GM18870 (cell line): ENCODE results near the gene PWP2.
"Not testable (repeated sequence)": the region's sequence is repeated elsewhere in the genome, so short reads cannot be mapped to it uniquely, and the experiment has no call there.

Experiments used
- ATAC-seq: cut with Tn5 transposase; IDR thresholded peaks from one replicate; pipeline ENCODE4 v1.9.1; 2021; ENCODE audit warnings: moderate library complexity; ENCODE audit not compliant: unreplicated experiment

PWP2 gene

DNA sequence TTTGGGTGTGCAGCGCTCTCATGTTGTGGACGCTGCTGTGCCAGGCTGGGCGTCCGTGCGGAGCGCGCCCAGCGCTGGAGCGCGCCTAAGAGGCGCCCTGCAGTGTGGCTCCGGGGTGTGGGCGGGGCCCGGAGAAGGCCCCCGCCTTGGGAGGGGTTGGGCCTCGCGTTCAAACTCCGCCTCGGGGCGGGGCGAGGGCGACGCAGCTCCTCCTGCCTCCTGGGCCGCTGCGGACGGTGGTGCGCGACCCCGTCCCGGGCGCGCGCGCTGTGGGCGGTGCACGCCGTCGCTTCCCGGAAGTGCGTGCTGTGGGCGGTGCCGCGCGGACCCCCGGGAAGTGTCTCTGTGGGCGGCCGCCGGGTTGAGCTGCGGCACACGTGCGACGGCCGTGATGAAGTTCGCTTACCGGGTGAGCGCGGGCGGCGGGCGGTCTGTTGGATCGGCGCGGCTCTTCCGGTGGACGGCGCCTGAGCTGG is at the start of gene PWP2:
PWP2 (plus strand) TSS at position 374 of the 476 bp plus-strand sequence; CDS start at position 392, 18 bp downstream.
- not testable (repeated sequence) for ATAC-seq

DNA sequence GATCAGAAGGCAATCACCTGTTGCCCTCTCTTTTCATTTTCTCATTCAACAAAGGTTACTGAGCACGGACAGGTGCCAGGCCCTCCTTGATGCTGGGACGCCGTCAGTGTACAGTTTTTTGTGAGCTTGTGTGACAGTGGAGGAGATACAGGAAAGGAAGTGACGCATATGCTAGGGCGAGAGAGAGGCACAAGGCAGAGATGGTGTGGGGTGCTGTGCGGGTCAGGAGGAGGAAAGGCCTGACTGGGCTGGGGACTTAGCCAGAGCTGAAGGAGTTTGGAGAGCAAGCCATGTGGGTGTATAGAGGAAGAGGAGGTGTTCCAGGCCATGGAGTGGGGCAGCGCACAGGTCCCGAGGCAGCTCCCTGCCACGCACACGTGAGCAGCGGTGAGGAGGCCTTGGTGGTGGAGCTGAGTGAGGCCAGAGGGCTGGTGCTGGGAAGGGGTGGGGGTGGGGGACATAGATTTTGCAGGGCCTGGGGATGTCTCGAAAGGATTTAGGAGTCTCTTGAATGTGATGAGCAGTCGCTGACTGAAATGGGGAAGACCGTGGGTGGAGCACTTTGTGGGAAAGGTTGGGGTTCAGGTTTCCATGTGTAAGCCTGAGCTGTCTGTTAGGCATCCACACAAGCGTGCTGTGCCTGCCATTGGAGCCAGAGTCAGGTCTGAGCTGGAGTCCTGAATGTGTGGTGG is 49.1 kb upstream of the PWP2 start:
- ATAC-seq = no peak

DNA sequence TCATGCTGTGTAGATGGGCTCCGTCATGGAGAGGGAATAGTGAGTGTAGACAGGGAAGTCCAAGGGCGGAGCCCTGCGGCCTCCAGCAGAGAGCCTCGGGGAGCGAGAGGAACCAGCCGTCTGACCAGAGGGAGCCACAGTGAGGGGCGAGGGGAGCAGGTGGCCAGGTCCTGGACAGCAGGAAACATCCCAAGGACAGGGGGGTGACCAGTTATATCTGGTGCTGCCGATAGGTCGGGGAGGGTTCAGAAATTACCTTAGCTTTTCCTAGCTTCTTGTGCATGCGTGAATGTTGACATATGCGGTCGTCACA is 48.6 kb upstream of the PWP2 start:
- ATAC-seq = no peak

DNA sequence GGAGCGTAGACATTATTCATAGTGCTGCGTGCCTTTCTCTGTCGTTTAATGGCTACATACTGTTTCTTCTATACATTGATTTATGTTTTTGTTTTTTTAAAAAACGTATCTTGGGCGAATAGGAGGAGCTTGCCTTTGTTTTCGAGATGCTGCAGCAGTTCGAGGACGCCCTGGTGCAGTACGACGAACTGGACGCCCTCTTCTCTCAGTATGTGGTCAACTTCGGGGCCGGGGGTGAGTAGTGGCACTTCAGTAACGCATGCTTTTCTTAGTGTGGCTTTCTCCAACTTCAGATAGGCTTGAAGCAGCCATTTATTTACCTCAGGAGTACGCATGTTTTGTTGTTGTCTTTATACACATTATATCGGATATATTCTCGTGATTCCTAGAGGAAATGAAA is 48.2 kb upstream of the PWP2 start:
- no peak for ATAC-seq

DNA sequence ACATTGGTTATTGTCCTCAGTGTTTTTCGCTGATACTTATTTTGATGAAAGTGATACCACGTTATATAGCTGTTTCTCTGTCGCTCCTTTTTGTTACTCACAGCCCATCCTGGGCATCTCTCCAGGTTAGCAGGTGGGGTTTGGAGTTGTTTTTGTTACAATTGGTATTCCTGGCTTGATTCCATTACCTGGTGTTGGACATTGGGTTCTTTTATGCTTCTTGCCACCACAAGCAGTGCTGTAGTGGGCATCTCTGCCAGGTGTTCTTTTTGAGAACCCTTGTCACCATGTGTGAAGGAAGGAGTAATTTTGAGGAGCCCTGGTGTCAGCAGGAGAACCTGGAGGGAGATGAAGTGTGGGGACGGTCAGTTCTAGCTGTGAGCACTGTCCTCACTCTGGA is 47.5 kb upstream of the PWP2 start:
- no peak for ATAC-seq

DNA sequence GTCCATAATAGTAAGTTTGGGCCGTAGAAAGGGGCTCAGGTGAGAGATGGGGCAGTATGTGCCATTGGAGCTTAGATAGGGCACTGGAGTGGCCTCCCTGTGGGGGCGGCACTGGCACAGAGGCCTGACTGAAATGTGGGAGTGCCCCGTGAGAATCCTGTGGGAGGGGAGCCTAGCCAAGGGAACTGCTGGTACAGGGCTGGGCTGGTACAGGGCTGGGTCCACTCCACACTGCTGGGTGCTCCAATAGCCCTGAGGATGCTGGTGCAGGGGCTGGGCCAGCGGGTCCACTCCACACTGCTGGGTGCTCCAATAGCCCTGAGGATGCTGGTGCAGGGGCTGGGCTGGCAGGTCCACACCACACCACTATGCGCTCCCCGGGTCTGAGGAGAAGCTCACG is 44.8 kb upstream of the PWP2 start:
- no peak for ATAC-seq

DNA sequence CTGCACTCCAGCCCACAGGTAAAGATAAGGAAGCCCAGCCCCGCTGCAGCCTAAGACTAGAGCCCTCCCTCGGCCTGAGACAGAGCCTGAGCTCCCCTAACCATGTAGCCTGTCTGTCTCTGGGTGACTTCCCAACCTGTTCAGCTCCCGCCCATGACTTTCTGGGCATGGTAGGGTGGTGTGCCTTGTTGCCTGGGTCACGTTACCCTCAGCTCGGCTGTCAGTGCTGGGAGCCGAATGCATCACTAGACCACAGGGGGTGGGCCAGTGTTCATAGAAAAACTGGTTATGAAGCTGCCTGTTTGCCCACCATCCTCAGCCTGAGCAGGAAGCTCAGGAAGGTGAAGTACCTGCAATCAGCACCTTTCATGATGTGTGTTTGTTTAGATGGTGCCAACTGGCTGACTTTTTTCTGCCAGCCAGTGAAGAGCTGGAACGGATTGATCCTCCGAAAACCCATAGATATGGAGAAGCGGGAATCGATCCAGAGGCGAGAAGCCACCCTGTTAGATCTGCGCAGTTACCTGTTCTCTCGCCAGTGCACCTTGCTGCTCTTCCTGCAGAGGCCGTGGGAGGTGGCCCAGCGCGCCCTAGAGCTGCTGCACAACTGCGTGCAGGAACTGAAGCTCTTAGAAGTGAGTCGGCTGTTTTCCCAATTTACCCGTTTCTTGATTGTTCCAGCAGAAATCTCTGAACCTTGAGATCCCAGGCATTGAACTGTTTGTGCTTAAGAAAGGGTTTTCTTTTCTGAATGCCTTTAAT is 43.9 kb upstream of the PWP2 start:
- ATAC-seq = no peak

DNA sequence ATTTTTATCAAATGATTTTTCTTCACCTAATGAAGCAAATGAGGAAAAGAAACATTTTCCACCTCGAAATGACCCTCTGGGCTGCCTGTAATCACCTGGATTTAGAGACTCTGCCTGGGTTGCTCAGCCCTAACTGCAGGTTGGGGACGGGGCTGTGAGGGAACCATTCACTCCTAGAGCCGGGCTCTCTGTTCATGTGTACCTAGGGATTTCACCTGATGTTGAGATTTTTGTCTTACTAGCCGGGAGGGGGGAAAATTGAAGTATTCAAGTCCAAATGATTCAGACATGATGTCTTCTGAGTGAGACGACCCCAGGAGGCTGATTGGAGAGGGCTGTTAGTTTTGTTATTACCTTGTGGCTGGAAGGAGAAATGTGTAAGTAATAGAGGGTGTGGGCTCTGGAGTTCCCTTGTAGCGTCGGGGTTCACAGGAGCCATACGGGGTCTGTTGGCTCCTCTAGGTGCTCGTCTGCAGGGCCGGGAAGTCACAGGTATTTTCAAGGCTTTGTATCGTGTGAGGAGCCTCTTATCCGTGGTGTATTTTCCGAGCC is 42.3 kb upstream of the PWP2 start:
- ATAC-seq = no peak

DNA sequence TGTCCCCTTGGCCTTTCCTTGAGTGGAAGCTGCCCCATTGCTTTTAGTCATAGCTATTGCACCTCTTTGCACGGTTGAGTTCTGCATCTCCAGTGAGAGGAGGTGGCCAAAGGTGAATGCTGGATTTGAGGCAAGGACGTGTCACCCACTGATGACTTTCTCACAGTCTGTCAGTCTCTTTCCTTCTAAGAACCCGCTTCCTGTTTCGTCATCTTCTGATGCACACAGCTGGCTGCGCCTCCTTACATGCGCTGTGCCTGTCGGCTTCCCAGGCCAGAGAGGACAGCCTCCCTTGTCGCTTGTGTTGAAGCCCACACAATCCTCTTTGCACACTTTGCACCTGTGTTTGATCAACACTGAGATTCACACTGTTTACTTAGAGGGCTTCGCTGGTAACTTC is 41.8 kb upstream of the PWP2 start:
- no peak for ATAC-seq

DNA sequence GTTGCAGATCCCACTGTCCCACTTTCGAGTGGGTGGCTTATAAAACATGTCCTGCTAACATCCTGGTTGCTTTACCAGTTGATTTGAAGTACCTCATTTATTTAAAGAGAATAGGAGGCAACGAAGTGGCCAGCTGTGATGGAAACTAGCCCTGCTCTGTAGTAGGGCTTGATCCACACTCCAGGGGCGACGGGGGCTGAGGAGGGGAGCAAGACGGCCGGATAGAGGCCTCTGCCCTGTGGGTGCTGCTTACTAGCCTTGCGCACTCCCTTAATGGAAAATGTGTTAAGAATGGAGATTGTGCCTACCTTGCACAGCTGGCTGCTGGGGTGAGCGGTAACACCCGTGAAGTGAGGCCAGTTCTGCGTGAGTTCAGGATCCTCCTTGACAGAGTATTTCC is 41.1 kb upstream of the PWP2 start:
- ATAC-seq = no peak

DNA sequence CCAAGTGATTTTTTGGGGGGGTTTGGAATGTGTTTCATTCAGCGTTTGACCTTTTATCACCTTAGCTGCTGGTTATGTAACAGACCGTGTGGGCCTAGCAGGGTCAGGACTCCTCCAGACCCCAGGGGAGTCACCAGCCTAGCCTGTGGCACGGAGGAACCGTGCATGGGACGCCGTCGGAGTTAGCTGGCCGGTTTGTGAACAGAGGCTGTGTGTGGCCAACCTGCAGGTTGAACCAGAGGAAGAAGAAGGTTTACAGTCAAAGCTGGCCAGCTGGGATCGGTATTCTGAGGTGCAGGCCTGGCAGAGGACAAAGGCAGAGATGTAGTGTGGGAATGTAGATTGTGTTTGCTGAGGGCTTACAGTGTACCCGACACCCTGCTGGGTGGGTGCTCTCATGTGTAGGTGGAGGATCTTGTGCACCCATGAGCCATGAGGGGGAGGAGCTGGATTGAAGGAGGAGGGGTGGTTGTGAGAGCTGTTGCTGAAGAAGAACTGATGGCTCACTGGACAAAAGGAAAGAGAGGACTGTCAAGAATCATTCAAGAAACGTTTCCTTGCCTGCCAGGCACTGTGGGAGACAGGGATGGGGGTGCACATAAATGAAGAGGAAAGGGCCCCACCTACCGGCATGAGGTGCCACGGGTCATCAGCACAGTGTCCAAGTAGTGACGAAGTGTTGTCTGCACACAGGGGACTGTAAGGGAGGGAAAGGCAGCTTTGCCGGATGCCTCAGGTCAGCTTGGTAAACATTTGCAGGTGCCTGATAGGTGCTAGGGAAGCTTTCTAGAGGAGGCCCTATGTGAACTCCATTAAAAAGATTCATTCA is 40.0 kb upstream of the PWP2 start:
- no peak for ATAC-seq

DNA sequence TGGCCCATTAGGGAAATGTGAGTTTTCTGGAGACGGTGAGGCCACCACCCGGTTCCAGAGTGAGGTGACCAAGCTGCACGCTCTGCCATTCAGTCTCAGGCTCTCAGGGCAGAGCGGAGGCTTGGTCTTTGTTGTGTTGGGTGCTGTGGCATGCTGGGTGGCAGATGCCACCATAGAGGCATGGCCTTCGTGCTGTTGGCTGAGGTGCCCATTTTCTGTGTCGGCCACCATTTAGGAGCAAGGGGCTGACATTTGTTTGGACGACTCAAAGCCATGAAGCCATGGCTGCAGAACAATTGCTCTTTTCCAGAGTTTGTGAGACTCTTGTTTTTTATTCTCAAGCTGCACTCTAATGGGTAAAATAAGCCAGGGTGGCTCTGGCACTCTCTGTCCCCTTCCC is 36.8 kb upstream of the PWP2 start:
- no peak for ATAC-seq

DNA sequence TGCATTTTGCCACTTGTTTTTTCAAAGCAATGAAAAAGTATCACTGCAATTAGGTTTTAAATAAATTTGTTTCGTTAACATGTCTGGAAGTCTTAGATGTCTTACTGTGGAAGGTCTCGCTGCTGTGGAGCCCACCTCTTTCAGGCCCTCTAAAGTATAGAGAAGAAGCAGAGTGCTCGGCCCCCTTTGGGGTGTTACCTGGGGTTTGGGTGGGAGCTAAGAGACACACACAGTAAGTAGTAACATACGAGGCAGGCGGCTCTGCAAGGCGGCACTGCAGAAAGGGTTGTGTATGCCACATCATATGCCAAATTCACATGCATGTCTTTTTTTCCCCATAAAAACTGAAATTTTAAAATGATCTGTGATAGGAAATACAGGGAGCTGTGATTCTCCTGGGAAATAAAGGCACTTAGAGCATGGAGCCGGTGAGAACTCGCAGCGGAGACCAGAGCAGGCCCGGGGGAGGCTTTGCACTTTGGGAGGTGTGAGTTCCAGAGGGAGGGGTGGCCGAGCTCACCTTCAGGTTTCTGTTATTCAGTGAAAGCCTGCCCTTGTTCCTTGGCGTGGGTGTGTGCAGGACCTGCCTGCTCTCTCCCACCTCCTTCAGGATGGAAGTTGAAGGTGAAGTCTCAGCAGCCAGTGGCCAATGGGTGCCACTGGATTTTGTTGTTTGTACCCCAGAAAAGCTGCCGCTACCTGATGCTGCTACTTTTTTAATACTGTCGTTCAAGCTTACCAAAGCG is 35.7 kb upstream of the PWP2 start:
- ATAC-seq = no peak

DNA sequence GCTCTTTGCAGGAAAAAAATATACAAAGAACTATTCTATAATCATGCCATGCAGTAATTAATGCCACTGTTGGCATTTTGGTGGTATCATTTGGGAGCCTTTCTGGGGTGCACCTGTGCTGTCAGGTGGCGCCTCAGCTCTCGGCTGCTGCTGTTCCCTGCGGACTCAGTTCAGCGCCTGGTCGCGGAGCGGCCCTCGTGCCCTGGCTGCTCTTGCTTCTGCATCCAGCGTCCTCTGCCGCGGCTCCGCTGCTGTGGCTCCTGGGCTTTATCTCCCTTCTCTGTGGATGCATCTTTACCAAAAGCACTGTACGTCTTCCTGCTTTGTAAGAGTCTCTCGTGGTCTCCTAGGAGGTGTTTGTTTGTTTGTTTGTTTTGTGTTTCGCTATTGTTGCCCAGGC is 35.1 kb upstream of the PWP2 start:
- no peak for ATAC-seq

DNA sequence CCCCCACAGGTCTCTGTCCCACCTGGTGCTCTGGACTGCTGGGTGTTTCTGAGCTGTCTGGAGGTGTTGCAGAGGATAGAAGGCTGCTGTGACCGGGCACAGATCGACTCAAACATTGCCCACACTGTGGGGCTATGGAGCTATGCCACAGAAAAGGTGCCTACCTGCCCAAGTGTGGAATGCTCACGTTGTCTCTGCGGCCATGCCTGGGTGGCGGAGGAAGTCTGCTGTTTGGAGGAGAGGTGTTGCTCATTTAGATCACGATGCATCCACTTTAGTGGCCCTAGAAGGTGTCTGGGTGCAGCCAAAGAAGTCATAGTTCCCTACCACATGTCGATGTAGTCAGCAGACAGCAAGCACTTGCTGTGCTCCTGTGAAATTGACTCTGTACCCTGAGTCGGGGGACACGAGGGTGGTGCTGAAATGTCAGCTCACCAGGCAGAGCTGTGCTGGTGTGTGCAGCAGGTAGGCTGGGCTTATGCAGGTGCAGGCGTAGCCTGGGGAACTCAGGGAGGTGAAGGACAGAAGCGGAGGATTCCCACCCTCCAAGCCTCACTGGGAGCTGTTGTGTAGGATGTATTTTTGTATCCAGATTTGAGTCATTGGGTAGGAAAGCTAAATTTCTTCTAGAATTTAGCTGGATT is 32.8 kb upstream of the PWP2 start:
- ATAC-seq = no peak

DNA sequence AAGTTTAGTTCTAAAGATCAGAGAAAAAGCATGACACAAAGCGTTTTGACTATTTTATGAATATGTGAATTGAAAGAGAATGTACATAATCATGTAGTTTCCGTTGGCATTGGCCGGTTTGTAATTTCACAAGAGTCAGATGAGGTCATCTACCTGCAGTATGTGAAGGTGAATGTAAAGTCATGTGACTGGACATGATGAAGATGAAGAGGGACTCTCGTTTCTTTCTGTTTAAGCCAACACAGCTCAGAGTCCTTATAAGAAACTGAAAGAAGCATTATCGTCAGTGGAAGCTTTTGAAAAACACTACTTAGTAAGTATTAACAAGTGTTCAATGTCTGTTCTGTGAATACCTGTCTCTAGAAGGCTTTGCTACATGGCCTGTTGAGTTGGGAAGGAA is 30.9 kb upstream of the PWP2 start:
- no peak for ATAC-seq

DNA sequence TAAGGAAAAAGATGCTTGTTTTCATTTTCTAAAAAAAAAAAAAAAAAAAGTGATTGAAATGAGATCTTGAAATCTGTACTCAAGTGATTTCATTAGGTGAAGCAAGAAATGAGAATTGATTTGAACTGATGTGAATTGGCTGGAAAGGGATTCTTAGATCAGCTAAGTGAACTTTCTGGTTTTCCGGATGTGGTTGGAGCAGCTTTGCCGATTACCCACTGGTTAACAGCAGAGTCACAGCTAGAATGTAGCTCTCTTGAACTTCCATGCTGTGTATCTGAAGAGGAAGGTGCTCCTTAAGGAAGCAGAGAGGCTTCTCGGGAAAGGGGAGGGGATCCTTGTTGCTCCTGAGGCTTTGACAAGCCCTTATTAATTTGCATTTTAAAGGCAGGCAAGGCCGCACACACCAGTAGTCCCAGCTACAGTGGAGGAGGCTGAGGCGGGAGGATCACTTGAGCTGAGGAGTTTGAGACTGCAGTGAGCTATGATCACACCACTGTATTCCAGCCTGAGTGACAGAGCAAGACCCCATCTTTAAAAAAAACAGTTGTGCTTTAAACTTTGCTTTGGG is 28.7 kb upstream of the PWP2 start:
- ATAC-seq = no peak

DNA sequence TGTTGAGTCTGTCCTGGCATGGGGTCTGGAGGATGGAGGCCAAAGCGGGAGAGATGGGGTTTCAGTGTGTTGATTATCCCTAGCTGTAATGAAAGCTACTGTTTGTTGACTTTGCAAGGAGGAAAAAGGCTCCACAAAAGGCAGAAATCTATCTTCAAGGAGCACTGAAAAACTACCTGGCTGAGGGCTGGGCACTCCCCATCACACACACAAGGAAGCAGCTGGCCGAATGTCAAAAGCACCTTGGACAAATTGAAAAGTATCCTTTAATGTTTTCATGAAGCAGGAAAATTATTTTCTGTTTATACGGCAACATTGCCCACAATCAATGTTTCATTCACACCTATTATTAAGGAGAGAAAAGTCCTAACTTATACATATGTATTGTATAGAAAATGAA is 27.8 kb upstream of the PWP2 start:
- no peak for ATAC-seq

DNA sequence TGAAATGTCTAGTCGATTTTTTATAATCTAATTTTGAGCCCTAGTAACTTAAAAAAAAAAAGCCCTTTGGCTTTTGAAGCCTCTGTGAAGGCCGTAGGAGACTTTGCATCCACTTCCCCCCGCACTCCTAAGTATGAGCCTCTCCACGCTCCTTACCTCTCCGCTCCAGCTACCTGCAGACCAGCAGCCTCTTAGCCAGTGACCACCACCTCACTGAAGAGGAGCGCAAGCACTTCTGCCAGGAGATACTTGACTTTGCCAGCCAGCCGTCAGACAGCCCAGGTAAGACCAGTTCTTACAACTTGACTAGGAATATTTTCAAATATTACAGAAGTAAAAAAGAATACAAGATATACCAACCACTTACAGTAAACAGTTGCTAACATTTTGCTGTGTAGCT is 27.4 kb upstream of the PWP2 start:
- no peak for ATAC-seq
